ENCODE measurements around the gene TSC22D2.

The TSC22D2 gene

GRCh38 chr3:150422907-150423306, 14.8 kb downstream of the TSC22D2 start:
- no peak for DNase-seq
- Histone ChIP-seq H3K27me3 (ENCODE audit: insufficient read depth, low read depth, severe bottlenecking) (no peaks in the 10 kb centered on the region), H3K9me3 (ENCODE audit: severe bottlenecking) (no peaks in the 10 kb centered on the region), H3K27ac (no peak overlapping the region), H3K4me3 (ENCODE audit: low read depth, low read length) (no peak overlapping the region), H3K36me3 (peaks cover 9% of the 10 kb centered on the region)
- no peak for TF ChIP-seq CTCF (IDR thresholded peaks at IDR 0.05; ENCODE audit: low read depth, low read length)

GRCh38 chr3:150423761-150424160, 15.7 kb downstream of the TSC22D2 start:
- Histone ChIP-seq H3K4me3 (ENCODE audit: low read depth, low read length) (no peak overlapping the region), H3K9me3 (ENCODE audit: severe bottlenecking) (no peaks in the 10 kb centered on the region), H3K36me3 (peaks cover 8% of the 10 kb centered on the region), H3K27me3 (ENCODE audit: insufficient read depth, low read depth, severe bottlenecking) (no peaks in the 10 kb centered on the region), H3K27ac (no peak overlapping the region)
- TF ChIP-seq CTCF (IDR thresholded peaks at IDR 0.05; ENCODE audit: low read depth, low read length): no peak
- DNase-seq: no peak

- no peak overlapping the region for H3K4me3 ChIP-seq (ENCODE audit: low read depth, low read length)
- H3K36me3 ChIP-seq: peaks cover 16% of the 10 kb centered on the region
- H3K9me3 ChIP-seq (ENCODE audit: severe bottlenecking): no peaks in the 10 kb centered on the region
- DNase-seq: no peak
- H3K27ac ChIP-seq: no peak overlapping the region
- no peaks in the 10 kb centered on the region for H3K27me3 ChIP-seq (ENCODE audit: insufficient read depth, low read depth, severe bottlenecking)
- no peak for TF ChIP-seq CTCF (IDR thresholded peaks at IDR 0.05; ENCODE audit: low read depth, low read length)
These were observed 18.2 kb downstream of the TSC22D2 start for GRCh38 chr3:150426292-150426691.

- H3K4me3 ChIP-seq (ENCODE audit: low read depth, low read length): no peak overlapping the region
- H3K27ac ChIP-seq: no peak overlapping the region
- no peaks in the 10 kb centered on the region for H3K27me3 ChIP-seq (ENCODE audit: insufficient read depth, low read depth, severe bottlenecking)
- no peak for DNase-seq
- TF ChIP-seq CTCF (IDR thresholded peaks at IDR 0.05; ENCODE audit: low read depth, low read length): no peak
- H3K9me3 ChIP-seq (ENCODE audit: severe bottlenecking): no peaks in the 10 kb centered on the region
- peaks cover 12% of the 10 kb centered on the region for H3K36me3 ChIP-seq
These were observed 20.5 kb downstream of the TSC22D2 start for GRCh38 chr3:150428562-150428961.

- no peak overlapping the region for H3K27ac ChIP-seq
- TF ChIP-seq CTCF (IDR thresholded peaks at IDR 0.05; ENCODE audit: low read depth, low read length): no peak
- H3K27me3 ChIP-seq (ENCODE audit: insufficient read depth, low read depth, severe bottlenecking): no peaks in the 10 kb centered on the region
- DNase-seq: no peak
- H3K36me3 ChIP-seq: peaks cover 8% of the 10 kb centered on the region
- no peak overlapping the region for H3K4me3 ChIP-seq (ENCODE audit: low read depth, low read length)
- H3K9me3 ChIP-seq (ENCODE audit: severe bottlenecking): no peaks in the 10 kb centered on the region
These were observed 21.9 kb downstream of the TSC22D2 start for GRCh38 chr3:150429767-150430671.

Data from WERI-Rb-1 (cell line).